SK-N-SH (cell line): Measurements from ENCODE around the gene TMEM190.

Experiments used
- JUND ChIP-seq: IDR thresholded peaks from 2 replicates; pipeline ENCODE4 v1.4.0; 2012
- POLR2AphosphoS5 ChIP-seq: IDR thresholded peaks from 2 replicates; pipeline ENCODE4 v1.6.1; 2012; ENCODE audit warnings: low read depth, low read length
- RAD21 ChIP-seq: IDR thresholded peaks from 2 replicates; pipeline ENCODE4 v1.6.1; 2012; ENCODE audit warnings: mild to moderate bottlenecking, low read length
- TCF12 ChIP-seq: IDR thresholded peaks from 2 replicates; pipeline ENCODE4 v1.4.0; 2012
- TF ChIP-seq, protein P1 (sequence below): fragments of 150-350 bp; IDR thresholded peaks from 2 replicates; pipeline ENCODE4 v1.6.1; 2017; ENCODE audit warnings: antibody characterized with exemption, low read length, low read depth, borderline replicate concordance
- TF ChIP-seq, protein P2 (sequence below): fragments of 150-350 bp; IDR thresholded peaks from 2 replicates; pipeline ENCODE4 v1.6.1; 2016; ENCODE audit warnings: mild to moderate bottlenecking, low read depth, low read length
- TF ChIP-seq, protein P3 (sequence below): fragments of 200-600 bp; sonication (generic); IDR thresholded peaks from 2 replicates; pipeline ENCODE4 v1.6.1; 2017; ENCODE audit warnings: antibody characterized with exemption, mild to moderate bottlenecking, moderate library complexity
- TF ChIP-seq, protein P4 (sequence below): IDR thresholded peaks from 2 replicates; pipeline ENCODE4 v1.4.0; 2012; ENCODE audit warnings: low read depth

- TF ChIP-seq, protein P1, sequence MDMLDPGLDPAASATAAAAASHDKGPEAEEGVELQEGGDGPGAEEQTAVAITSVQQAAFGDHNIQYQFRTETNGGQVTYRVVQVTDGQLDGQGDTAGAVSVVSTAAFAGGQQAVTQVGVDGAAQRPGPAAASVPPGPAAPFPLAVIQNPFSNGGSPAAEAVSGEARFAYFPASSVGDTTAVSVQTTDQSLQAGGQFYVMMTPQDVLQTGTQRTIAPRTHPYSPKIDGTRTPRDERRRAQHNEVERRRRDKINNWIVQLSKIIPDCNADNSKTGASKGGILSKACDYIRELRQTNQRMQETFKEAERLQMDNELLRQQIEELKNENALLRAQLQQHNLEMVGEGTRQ = no peak
- TF ChIP-seq TCF12 (no peak), JUND (no peak), POLR2AphosphoS5 (no peak), RAD21 (no peak)
- TF ChIP-seq, protein P2, sequence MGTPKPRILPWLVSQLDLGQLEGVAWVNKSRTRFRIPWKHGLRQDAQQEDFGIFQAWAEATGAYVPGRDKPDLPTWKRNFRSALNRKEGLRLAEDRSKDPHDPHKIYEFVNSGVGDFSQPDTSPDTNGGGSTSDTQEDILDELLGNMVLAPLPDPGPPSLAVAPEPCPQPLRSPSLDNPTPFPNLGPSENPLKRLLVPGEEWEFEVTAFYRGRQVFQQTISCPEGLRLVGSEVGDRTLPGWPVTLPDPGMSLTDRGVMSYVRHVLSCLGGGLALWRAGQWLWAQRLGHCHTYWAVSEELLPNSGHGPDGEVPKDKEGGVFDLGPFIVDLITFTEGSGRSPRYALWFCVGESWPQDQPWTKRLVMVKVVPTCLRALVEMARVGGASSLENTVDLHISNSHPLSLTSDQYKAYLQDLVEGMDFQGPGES = no peak
- TF ChIP-seq, protein P3, sequence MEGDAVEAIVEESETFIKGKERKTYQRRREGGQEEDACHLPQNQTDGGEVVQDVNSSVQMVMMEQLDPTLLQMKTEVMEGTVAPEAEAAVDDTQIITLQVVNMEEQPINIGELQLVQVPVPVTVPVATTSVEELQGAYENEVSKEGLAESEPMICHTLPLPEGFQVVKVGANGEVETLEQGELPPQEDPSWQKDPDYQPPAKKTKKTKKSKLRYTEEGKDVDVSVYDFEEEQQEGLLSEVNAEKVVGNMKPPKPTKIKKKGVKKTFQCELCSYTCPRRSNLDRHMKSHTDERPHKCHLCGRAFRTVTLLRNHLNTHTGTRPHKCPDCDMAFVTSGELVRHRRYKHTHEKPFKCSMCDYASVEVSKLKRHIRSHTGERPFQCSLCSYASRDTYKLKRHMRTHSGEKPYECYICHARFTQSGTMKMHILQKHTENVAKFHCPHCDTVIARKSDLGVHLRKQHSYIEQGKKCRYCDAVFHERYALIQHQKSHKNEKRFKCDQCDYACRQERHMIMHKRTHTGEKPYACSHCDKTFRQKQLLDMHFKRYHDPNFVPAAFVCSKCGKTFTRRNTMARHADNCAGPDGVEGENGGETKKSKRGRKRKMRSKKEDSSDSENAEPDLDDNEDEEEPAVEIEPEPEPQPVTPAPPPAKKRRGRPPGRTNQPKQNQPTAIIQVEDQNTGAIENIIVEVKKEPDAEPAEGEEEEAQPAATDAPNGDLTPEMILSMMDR = no peak
- TF ChIP-seq, protein P4, sequence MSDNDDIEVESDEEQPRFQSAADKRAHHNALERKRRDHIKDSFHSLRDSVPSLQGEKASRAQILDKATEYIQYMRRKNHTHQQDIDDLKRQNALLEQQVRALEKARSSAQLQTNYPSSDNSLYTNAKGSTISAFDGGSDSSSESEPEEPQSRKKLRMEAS = no peak
Measured at GRCh38 chr19:55333870-55334269, 42.8 kb upstream of the TMEM190 start.
